Keratinocyte (primary cell): ENCODE results near the gene HEMGN.

Source experiments
- EZH2 ChIP-seq: IDR thresholded peaks from one replicate; pipeline ENCODE4 v1.6.1; 2012; ENCODE audit warnings: inconsistent platforms, mild to moderate bottlenecking, low read length, moderate library complexity
- TF ChIP-seq, protein P1 (sequence below), 3 experiments: IDR thresholded peaks in 1 of 3; conservative IDR thresholded peaks in 1 of 3; optimal IDR thresholded peaks in 1 of 3; 2 replicates in 2 of 3; 3 replicates in 1 of 3; pipeline versions ENCODE3 to v1.5.1; 2011; ENCODE audit warnings: low read length in 3 of 3, mild to moderate bottlenecking in 3 of 3, moderate library complexity in 2 of 3, control low read depth in 1 of 3, inconsistent platforms in 1 of 3; ENCODE audit not compliant: insufficient read depth in 2 of 3; ENCODE audit errors: extremely low read depth in 1 of 3

DNA sequence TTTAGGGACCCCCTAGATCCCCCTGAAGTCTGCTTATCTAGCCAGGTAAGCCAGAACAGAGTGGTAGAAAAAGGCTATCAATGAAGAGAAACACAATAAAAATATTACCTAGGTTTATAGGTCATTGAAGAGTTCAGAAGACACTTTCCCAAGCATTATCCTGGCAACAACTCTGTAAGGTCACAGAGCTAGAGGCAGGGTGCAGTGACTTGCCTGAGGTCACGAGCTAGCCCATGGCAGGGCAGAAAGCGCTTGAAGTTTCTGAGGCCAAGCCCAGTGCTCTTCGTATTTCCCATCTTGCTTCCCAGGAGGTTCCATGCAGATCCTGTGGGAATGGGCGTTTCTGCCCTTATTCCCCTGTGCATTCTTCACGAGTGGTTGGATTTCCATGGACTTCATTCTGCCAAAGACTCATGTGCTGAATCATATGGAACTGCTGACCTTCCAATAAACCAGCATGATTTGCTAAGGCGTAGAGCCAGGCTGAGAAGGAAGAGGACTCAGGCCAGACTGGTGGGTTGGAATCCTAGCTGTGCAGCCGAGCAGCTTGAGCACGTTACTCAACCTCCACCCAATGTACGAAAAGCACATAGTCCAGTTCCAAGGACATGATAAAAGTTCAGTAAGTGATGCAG, 37.8 kb downstream of the HEMGN start:
- no peak for TF ChIP-seq EZH2
- TF ChIP-seq, protein P1, sequence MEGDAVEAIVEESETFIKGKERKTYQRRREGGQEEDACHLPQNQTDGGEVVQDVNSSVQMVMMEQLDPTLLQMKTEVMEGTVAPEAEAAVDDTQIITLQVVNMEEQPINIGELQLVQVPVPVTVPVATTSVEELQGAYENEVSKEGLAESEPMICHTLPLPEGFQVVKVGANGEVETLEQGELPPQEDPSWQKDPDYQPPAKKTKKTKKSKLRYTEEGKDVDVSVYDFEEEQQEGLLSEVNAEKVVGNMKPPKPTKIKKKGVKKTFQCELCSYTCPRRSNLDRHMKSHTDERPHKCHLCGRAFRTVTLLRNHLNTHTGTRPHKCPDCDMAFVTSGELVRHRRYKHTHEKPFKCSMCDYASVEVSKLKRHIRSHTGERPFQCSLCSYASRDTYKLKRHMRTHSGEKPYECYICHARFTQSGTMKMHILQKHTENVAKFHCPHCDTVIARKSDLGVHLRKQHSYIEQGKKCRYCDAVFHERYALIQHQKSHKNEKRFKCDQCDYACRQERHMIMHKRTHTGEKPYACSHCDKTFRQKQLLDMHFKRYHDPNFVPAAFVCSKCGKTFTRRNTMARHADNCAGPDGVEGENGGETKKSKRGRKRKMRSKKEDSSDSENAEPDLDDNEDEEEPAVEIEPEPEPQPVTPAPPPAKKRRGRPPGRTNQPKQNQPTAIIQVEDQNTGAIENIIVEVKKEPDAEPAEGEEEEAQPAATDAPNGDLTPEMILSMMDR (optimal IDR thresholded peaks at IDR 0.05 in 1 of 3, IDR thresholded peaks at IDR 0.05 in 1 of 3, conservative IDR thresholded peaks at IDR 0.05 in 1 of 3; ENCODE audit: extremely low read depth in 1 of 3, insufficient read depth in 2 of 3, low read length in 3 of 3): no peak
